Right atrium auricular region (tissue), 2 donors: ENCODE data around the gene CNTF. TPM values are rescaled to one million over a fixed set of nuclear protein-coding genes. Genes with fewer than 3 reads are reported as not detected.

Experiments
- DNase-seq: peaks from one replicate; pipeline ENCODE4 v3.0.0-alpha.2; 2019; ENCODE audit warnings: low spot score
- H3K27ac ChIP-seq, 2 donors: fragments of 200-600 bp; sonication (generic); 1 replicate in 1 of 2; 2 replicates in 1 of 2; pipeline ENCODE4 v1.5.1; 2016 to 2019
- H3K27me3 ChIP-seq, 2 donors: fragments of 200-600 bp; sonication (generic); one replicate each; pipeline versions ENCODE4 v1.5.1 to v1.6.0; 2017 to 2019
- H3K36me3 ChIP-seq: fragments of 200-600 bp; sonication (generic); one replicate; pipeline ENCODE4 v1.5.1; 2016
- H3K4me1 ChIP-seq, 2 donors: fragments of 200-600 bp; sonication (generic); one replicate each; pipeline versions ENCODE4 v1.5.1 to v1.6.0; 2017 to 2019
- H3K4me3 ChIP-seq, 2 donors: fragments of 200-600 bp; sonication (generic); 1 replicate in 1 of 2; 2 replicates in 1 of 2; pipeline ENCODE4 v1.5.1; 2017 to 2019; ENCODE audit warnings: mild to moderate bottlenecking in 1 of 2, moderate library complexity in 1 of 2
- H3K9me3 ChIP-seq, 2 donors: fragments of 200-600 bp; sonication (generic); one replicate each; pipeline ENCODE4 v1.5.1; 2019
- total RNA-seq, 2 donors: library from RNA; depleted of rRNA; stranded (reverse); fragments of >200 nt; gene quantifications; one replicate each; pipeline ENCODE4 v1.1.0, GENCODE V29; 2016
- TF ChIP-seq, protein P1 (sequence below), 2 donors: fragments of 200-600 bp; sonication (generic); IDR thresholded peaks; one replicate each; pipeline ENCODE4 v1.5.1; 2019; ENCODE audit warnings: antibody characterized with exemption in 2 of 2

The CNTF gene
- total RNA-seq, 2 donors from 2014 or later = 0.30 to 1.6 TPM

DNA sequence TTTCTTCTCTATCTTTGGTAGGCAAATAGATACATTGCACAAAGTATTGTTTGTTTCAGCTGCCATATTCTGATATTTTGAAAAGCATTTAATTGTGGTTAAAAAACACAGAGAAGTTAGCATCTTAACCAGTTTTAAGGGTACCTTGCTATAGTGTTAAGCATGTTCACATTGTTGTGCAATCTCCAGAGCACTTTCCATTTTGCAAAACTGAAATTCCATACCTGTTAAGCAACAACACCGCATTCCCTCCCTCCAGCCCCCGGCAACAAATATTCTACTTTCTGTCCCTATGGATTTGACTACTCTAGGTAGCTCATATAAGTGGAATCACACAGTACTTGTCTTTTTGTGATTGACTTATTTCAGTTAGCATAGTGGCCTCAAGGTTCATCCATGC, 33.9 kb downstream of the CNTF start:
- no peaks in the 10 kb centered on the region for H3K27me3 ChIP-seq
- TF ChIP-seq, protein P1, sequence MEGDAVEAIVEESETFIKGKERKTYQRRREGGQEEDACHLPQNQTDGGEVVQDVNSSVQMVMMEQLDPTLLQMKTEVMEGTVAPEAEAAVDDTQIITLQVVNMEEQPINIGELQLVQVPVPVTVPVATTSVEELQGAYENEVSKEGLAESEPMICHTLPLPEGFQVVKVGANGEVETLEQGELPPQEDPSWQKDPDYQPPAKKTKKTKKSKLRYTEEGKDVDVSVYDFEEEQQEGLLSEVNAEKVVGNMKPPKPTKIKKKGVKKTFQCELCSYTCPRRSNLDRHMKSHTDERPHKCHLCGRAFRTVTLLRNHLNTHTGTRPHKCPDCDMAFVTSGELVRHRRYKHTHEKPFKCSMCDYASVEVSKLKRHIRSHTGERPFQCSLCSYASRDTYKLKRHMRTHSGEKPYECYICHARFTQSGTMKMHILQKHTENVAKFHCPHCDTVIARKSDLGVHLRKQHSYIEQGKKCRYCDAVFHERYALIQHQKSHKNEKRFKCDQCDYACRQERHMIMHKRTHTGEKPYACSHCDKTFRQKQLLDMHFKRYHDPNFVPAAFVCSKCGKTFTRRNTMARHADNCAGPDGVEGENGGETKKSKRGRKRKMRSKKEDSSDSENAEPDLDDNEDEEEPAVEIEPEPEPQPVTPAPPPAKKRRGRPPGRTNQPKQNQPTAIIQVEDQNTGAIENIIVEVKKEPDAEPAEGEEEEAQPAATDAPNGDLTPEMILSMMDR (IDR thresholded peaks at IDR 0.05) = no peak
- no peak overlapping the region for H3K4me3 ChIP-seq
- no peaks in the 10 kb centered on the region for H3K4me1 ChIP-seq
- H3K9me3 ChIP-seq = no peaks in the 10 kb centered on the region
- H3K27ac ChIP-seq = no peak overlapping the region
- DNase-seq = no peak
- no peaks in the 10 kb centered on the region for H3K36me3 ChIP-seq

GRCh38 chr11:58658623-58659022, 36.2 kb downstream of the CNTF start:
- Histone ChIP-seq H3K27ac (no peak overlapping the region), H3K9me3 (no peaks in the 10 kb centered on the region), H3K27me3 (no peaks in the 10 kb centered on the region), H3K36me3 (no peaks in the 10 kb centered on the region), H3K4me1 (no peaks in the 10 kb centered on the region), H3K4me3 (no peak overlapping the region)
- TF ChIP-seq, protein P1 (IDR thresholded peaks at IDR 0.05) = no peak
- DNase-seq = no peak

DNA sequence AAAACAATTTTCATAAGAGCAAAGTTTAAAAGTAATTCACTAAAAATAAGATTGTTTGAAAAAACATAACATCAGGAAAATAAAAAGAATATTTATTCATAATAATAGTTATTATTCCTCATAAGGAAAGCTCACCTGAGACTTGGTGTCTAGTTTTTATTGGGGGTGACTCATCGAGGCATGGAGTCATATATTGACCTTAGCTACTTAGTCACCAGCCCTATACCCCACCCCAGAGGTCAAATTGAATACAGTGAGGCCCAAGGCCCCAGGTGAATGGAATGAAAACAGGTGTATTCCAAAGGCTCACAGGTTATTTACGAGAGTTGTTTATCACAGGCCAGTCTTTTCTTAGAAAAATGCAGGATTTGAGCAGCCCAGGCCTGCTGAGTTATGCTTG, 36.9 kb downstream of the CNTF start:
- no peak for DNase-seq
- TF ChIP-seq, protein P1 (IDR thresholded peaks at IDR 0.05) = no peak
- Histone ChIP-seq H3K4me1 (no peaks in the 10 kb centered on the region), H3K36me3 (no peaks in the 10 kb centered on the region), H3K9me3 (no peaks in the 10 kb centered on the region), H3K27ac (no peak overlapping the region), H3K27me3 (no peaks in the 10 kb centered on the region), H3K4me3 (no peak overlapping the region)

- Histone ChIP-seq H3K4me1 (no peaks in the 10 kb centered on the region), H3K36me3 (no peaks in the 10 kb centered on the region), H3K9me3 (no peaks in the 10 kb centered on the region), H3K27me3 (no peaks in the 10 kb centered on the region), H3K4me3 (no peak overlapping the region), H3K27ac (no peak overlapping the region)
- TF ChIP-seq, protein P1 (IDR thresholded peaks at IDR 0.05) = no peak
- DNase-seq = no peak
Observed at GRCh38 chr11:58659910-58660570, 37.6 kb downstream of the CNTF start.

DNA sequence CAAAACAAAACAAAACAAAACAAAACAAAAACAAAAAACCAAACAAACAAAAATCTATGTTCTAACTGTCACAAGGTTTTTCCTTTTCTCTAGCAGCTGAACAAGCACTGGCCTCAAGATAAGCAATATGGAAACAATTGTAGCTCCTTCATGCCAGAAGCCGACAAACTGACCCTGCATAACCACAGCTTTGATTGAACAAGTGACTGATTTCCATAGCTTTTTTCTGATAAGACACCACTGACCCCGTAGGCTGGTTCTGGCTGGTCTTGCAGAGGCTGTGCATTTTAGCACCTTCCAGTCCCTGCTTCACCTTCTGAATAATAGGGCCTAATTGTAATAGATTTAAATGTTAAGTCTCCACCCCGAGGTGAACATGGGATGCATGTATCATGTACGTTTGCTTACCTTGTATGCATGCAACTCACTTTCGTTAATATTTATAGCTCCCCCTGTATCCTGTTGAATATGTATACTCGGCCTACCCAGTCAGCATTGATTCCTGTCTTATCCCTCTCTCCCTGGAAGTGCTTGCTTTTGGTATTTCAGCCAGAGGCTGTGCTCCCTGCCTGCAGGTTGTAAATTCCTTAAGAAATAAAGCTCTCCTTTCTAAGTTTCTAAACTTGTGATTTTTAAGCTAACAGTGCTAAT, 49.6 kb downstream of the CNTF start:
- Histone ChIP-seq H3K27ac (no peak overlapping the region), H3K36me3 (no peaks in the 10 kb centered on the region), H3K27me3 (no peaks in the 10 kb centered on the region), H3K4me1 (peaks cover 0 to 5% of the 10 kb centered on the region in 2 donors), H3K9me3 (no peaks in the 10 kb centered on the region), H3K4me3 (no peak overlapping the region)
- no peak for DNase-seq
- TF ChIP-seq, protein P1 (IDR thresholded peaks at IDR 0.05) = no peak
